Upper lobe of left lung (tissue), 6 donors: ENCODE measurements around the gene ANK3. TPM values are rescaled to one million over a fixed set of nuclear protein-coding genes. Genes with fewer than 3 reads are reported as not detected.

Experiments
- ATAC-seq, 2 donors: fragments of 200-7000 bp; cut with Tn5 transposase; one replicate each; pipeline ENCODE4 v1.9.1; 2022; ENCODE audit warnings: mild to moderate bottlenecking in 2 of 2, moderate library complexity in 2 of 2; ENCODE audit not compliant: low FRiP score in 2 of 2
- DNase-seq, 2 donors: peaks; one replicate each; pipeline ENCODE4 v3.0.0-alpha.2; 2019 to 2020
- H3K27ac ChIP-seq, 4 donors: fragments of 200-600 bp; sonication (generic); one replicate each; pipeline ENCODE4 v1.5.1; 2016 to 2019
- H3K27me3 ChIP-seq, 4 donors: fragments of 200-600 bp; sonication (generic); one replicate each; pipeline ENCODE4 v1.5.1; 2017 to 2019
- H3K36me3 ChIP-seq, 4 donors: fragments of 200-600 bp; sonication (generic); one replicate each; pipeline ENCODE4 v1.5.1; 2016 to 2019
- H3K4me1 ChIP-seq, 4 donors: fragments of 200-600 bp; sonication (generic); one replicate each; pipeline ENCODE4 v1.5.1; 2018 to 2019
- H3K4me3 ChIP-seq, 4 donors: fragments of 200-600 bp; sonication (generic); one replicate each; pipeline ENCODE4 v1.5.1; 2017 to 2019; ENCODE audit warnings: mild to moderate bottlenecking in 2 of 4, moderate library complexity in 1 of 4
- H3K9me3 ChIP-seq, 4 donors: fragments of 200-600 bp; sonication (generic); one replicate each; pipeline ENCODE4 v1.5.1; 2018 to 2019
- CTCF ChIP-seq, 6 experiments: fragments of 450-650 bp in 4 of 6; fragments of 200-600 bp in 2 of 6; sonication (generic) in 2 of 6; IDR thresholded peaks; one replicate each; pipeline ENCODE4 v1.5.1; 2016 to 2019; ENCODE audit warnings: antibody characterized with exemption in 6 of 6
- EP300 ChIP-seq, 4 donors: sonication (generic); formaldehyde crosslinking; IDR thresholded peaks; one replicate each; pipeline ENCODE4 v1.5.1; 2017; ENCODE audit warnings: antibody characterized with exemption in 4 of 4, control low read depth in 2 of 4
- POLR2A ChIP-seq, 4 donors: fragments of 450-650 bp; IDR thresholded peaks; one replicate each; pipeline ENCODE4 v1.5.1; 2016 to 2017; ENCODE audit warnings: antibody characterized with exemption in 4 of 4, mild to moderate bottlenecking in 2 of 4
- POLR2AphosphoS5 ChIP-seq, 2 donors: sonication (generic); formaldehyde crosslinking; IDR thresholded peaks; one replicate each; pipeline ENCODE4 v1.5.1; 2017; ENCODE audit warnings: antibody characterized with exemption in 2 of 2
- WGBS, 2 donors: methylation state at CpG; one replicate each; pipeline ENCODE4 v1.1.5; 2017 to 2018; 5-methylcytosine and 5-hydroxymethylcytosine counted together
- total RNA-seq, 6 donors: library from RNA; depleted of rRNA in 4 of 6; stranded (reverse); fragments of >200 nt in 4 of 6; gene quantifications; one replicate each; pipeline versions ENCODE4 v1.1.0 to v1.2.1, GENCODE V29; 2016 to 2021
- donor health status: DM: no; HTN: no; CAD: no; lungs with moderate emphysema.
- donor health status: DM: no; HTN: yes; CAD: no; lungs with severe emphysema.

The ANK3 gene
- total RNA-seq, 6 donors from 2014 or later = 43.9 to 193 (median 98.5) TPM

- ATAC-seq (no peak), DNase-seq (no peak)
- Histone ChIP-seq H3K4me1 (peaks cover 0 to 8% (median 4%) of the 10 kb centered on the region in 4 donors), H3K4me3 (no peak overlapping the region), H3K27me3 (no peaks in the 10 kb centered on the region), H3K27ac (no peak overlapping the region), H3K36me3 (no peaks in the 10 kb centered on the region), H3K9me3 (no peaks in the 10 kb centered on the region)
- 86 to 94% methylated on average over 7 of the region's 7 CpGs for WGBS, 2 donors
- TF ChIP-seq POLR2AphosphoS5 (IDR thresholded peaks at IDR 0.05) (no peak), EP300 (IDR thresholded peaks at IDR 0.05) (no peak), CTCF (IDR thresholded peaks at IDR 0.05) (no peak), POLR2A (IDR thresholded peaks at IDR 0.05) (no peak)
Measured at GRCh38 chr10:60141896-60142559, 247.6 kb downstream of the ANK3 start.

GRCh38 chr10:60140651-60141632, 248.7 kb downstream of the ANK3 start:
- TF ChIP-seq POLR2A (IDR thresholded peaks at IDR 0.05) = no peak
- no peak for TF ChIP-seq EP300 (IDR thresholded peaks at IDR 0.05)
- no peak for TF ChIP-seq POLR2AphosphoS5 (IDR thresholded peaks at IDR 0.05)
- TF ChIP-seq CTCF (IDR thresholded peaks at IDR 0.05) = no peak
- ATAC-seq (no peak), DNase-seq (no peak)
- Histone ChIP-seq H3K4me3 (no peak overlapping the region), H3K9me3 (no peaks in the 10 kb centered on the region), H3K4me1 (peaks cover 0 to 8% (median 4%) of the 10 kb centered on the region in 4 donors), H3K36me3 (no peaks in the 10 kb centered on the region), H3K27me3 (no peaks in the 10 kb centered on the region), H3K27ac (no peak overlapping the region)
- 70 to 79% methylated on average over 12 of the region's 12 CpGs for WGBS, 2 donors

- no peaks in the 10 kb centered on the region for H3K36me3 ChIP-seq
- TF ChIP-seq EP300 (IDR thresholded peaks at IDR 0.05) (no peak), CTCF (IDR thresholded peaks at IDR 0.05) (no peak), POLR2A (IDR thresholded peaks at IDR 0.05) (no peak), POLR2AphosphoS5 (IDR thresholded peaks at IDR 0.05) (no peak)
- DNase-seq (no peak), ATAC-seq (no peak)
- peaks cover 0 to 8% (median 4%) of the 10 kb centered on the region in 4 donors for H3K4me1 ChIP-seq
- 34% methylated on average over 8 of the region's 8 CpGs for WGBS, 2 donors
- H3K27me3 ChIP-seq = no peaks in the 10 kb centered on the region
- H3K9me3 ChIP-seq = no peaks in the 10 kb centered on the region
- no peak overlapping the region for H3K27ac ChIP-seq
- no peak overlapping the region for H3K4me3 ChIP-seq
Measured at GRCh38 chr10:60139798-60140566, 249.7 kb downstream of the ANK3 start.

- no peak for TF ChIP-seq EP300 (IDR thresholded peaks at IDR 0.05)
- TF ChIP-seq POLR2AphosphoS5 (IDR thresholded peaks at IDR 0.05) = no peak
- TF ChIP-seq POLR2A (IDR thresholded peaks at IDR 0.05) = no peak
- no peak for TF ChIP-seq CTCF (IDR thresholded peaks at IDR 0.05)
- whole genome bisulfite sequencing, 2 donors = 59 to 61% methylated on average over 3 of the region's 3 CpGs
- ATAC-seq (no peak), DNase-seq (no peak)
- peaks cover 0 to 8% (median 4%) of the 10 kb centered on the region in 4 donors for H3K4me1 ChIP-seq
- H3K27me3 ChIP-seq = no peaks in the 10 kb centered on the region
- H3K36me3 ChIP-seq = no peaks in the 10 kb centered on the region
- H3K4me3 ChIP-seq = no peak overlapping the region
- H3K27ac ChIP-seq = no peak overlapping the region
- H3K9me3 ChIP-seq = no peaks in the 10 kb centered on the region
Measured at GRCh38 chr10:60139290-60139689, 250.4 kb downstream of the ANK3 start.
